NCI-H1092 (cell line): ENCODE data around the gene NDUFV1.
"Not testable (repeated sequence)": the region's sequence is repeated elsewhere in the genome, so short reads cannot be mapped to it uniquely, and the experiment has no call there.

Experiments used
- DNase-seq: peaks from one replicate; lab custom pipeline; 2025; lab: John Stamatoyannopoulos, UW

The NDUFV1 gene

DNA sequence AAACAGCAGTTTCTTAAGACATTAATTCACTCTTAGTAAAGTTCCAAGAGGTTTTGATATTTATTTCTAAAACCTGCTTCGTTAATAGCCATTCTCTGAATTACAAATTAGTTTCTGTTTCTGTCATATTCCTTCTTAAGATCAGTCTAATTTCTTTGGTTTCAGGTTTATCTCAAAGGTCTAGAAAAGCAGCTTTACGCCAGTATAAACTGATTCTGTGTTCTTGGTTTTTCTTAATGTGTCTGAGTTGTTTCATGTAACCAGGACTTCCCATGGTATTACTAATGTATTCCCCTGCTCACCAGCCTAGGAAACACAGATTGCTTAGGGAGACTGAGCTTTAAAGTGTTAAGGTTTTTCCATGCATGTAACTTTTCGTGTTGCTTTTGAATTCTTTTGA is 50.6 kb downstream of the NDUFV1 start:
- no peak for DNase-seq

DNA sequence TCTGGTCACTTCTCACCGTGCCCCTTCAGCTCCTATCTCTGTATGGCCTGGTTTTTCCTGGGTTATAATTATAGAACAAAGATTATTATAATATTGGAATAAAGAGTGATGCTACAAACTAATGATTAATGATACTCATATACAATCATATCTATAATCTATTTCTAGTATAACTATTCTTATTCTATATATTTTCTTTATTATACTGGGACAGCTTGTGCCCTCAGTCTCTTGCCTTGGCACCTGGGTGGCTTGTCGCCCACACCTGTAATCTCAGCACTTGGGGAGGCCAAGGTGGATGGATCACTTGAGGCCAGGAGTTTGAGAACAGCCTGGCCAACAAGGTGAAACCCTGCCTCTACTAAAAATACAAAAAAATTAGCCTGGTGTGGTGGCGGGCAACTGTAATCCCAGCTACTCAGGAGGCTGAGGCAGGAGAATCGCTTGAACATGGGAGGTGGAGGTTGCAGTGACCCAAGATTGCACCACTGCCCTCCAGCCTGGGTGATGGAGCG is 53.0 kb downstream of the NDUFV1 start:
- not testable (repeated sequence) for DNase-seq

GRCh38 chr11:67660752-67661151 is 54.0 kb downstream of the NDUFV1 start:
- DNase-seq, result not testable (repeated sequence)
